BJ (cell line): ENCODE data around the gene C1QTNF1. TPM values are rescaled to one million over a fixed set of nuclear protein-coding genes. Genes with fewer than 3 reads are reported as not detected.
"Not testable (repeated sequence)": the region's sequence is repeated elsewhere in the genome, so short reads cannot be mapped to it uniquely, and the experiment has no call there.

ENCODE experiments used
- CTCF ChIA-PET: fragments of 350-600 bp; formaldehyde crosslinking; extraction: SDS; loops from one replicate; lab custom pipeline; 2021; ENCODE audit warnings: antibody characterized with exemption, inconsistent platforms; lab: Yijun Ruan, JAX
- POLR2A ChIA-PET: fragments of 300-600 bp; sonication (Branson Sonifier 250); formaldehyde crosslinking; extraction: SDS; loops from one replicate; lab custom pipeline; 2021; ENCODE audit warnings: antibody characterized with exemption; lab: Charles Lee
- DNase-seq: peaks from one replicate; pipeline ENCODE4 v3.0.0-alpha.2; 2011; ENCODE audit warnings: low read depth
- H3K27me3 ChIP-seq: 2 replicates; pipeline ENCODE4 v1.6.0; 2011; ENCODE audit warnings: low read length; ENCODE audit not compliant: control insufficient read depth, insufficient read depth
- H3K36me3 ChIP-seq: 2 replicates; pipeline ENCODE4 v1.5.1; 2011; ENCODE audit warnings: low read length; ENCODE audit not compliant: control insufficient read depth, insufficient read depth
- H3K4me3 ChIP-seq: 2 replicates; pipeline ENCODE4 v1.5.1; 2011; ENCODE audit warnings: low read depth, mild to moderate bottlenecking, control low read depth, low read length
- polyA plus RNA-seq: library from polyadenylated mRNA; depleted of rRNA; stranded (reverse); fragments of >200 nt; gene quantifications from 2 replicates; pipeline ENCODE4 v1.2.3, GENCODE V29; 2011
- TF ChIP-seq, protein P1 (sequence below): IDR thresholded peaks from 2 replicates; pipeline ENCODE4 v1.5.1; 2011; ENCODE audit warnings: low read depth, mild to moderate bottlenecking, control low read depth, inconsistent platforms, low read length, moderate library complexity; ENCODE audit not compliant: insufficient read depth

The C1QTNF1 gene
- polyA plus RNA-seq, 1 experiment, result 20.7 TPM

DNA sequence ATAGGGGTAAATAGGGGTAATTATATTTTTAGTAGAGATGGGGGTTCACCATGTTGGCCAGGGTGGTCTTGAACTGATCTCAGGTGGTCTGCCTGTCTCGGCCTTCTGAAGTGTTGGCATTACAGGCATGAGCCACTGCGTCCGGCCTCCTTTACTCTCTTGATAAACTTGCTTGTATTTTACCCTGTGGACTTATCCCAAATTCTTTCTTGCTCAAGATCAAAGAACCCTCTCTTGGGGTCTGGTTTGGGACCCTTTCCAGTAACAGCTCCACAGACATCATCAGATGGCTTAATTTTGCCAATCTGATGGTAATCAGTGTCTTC, 5.6 kb upstream of the C1QTNF1 start:
- DNase-seq, result no peak
- CTCF ChIA-PET, result interaction anchor here (0.6 to 11.5 kb wide), 10 partner anchors 10 to 410 kb away, joined by 3 to 120 read pairs (median 4); no protein-coding TSS in a partner anchor
- POLR2A ChIA-PET, result no interaction called here
- Histone ChIP-seq H3K36me3 (no peaks in the 10 kb centered on the region), H3K4me3 (no peak overlapping the region), H3K27me3 (no peaks in the 10 kb centered on the region)
- TF ChIP-seq, protein P1, sequence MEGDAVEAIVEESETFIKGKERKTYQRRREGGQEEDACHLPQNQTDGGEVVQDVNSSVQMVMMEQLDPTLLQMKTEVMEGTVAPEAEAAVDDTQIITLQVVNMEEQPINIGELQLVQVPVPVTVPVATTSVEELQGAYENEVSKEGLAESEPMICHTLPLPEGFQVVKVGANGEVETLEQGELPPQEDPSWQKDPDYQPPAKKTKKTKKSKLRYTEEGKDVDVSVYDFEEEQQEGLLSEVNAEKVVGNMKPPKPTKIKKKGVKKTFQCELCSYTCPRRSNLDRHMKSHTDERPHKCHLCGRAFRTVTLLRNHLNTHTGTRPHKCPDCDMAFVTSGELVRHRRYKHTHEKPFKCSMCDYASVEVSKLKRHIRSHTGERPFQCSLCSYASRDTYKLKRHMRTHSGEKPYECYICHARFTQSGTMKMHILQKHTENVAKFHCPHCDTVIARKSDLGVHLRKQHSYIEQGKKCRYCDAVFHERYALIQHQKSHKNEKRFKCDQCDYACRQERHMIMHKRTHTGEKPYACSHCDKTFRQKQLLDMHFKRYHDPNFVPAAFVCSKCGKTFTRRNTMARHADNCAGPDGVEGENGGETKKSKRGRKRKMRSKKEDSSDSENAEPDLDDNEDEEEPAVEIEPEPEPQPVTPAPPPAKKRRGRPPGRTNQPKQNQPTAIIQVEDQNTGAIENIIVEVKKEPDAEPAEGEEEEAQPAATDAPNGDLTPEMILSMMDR, result no peak

DNA sequence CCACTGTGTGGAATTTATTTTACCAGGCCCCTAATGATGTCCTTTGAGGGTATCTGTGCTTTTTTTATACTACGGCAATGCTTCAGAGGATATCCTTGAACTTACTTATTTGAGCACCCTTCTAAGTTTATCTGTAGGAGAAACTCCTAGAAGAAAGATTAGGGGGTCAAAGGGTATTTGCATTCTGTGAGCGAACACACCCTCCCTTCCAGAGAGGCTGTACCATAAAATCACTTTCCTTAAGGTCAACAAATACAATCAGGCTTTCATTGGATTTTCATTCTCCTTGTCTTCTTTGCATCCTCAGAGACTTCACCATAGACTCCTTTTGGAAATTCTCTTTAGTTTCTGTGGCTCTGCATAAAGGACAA, 4.7 kb upstream of the C1QTNF1 start:
- no peak overlapping the region for H3K4me3 ChIP-seq
- no peaks in the 10 kb centered on the region for H3K27me3 ChIP-seq
- ChIA-PET POLR2A (no interaction called here), CTCF (interaction anchor here (0.8 to 11.5 kb wide), 12 partner anchors 8 to 382 kb away, joined by 3 to 120 read pairs (median 6); no protein-coding TSS in a partner anchor)
- no peak for DNase-seq
- H3K36me3 ChIP-seq, result no peaks in the 10 kb centered on the region
- TF ChIP-seq, protein P1, result no peak

DNA sequence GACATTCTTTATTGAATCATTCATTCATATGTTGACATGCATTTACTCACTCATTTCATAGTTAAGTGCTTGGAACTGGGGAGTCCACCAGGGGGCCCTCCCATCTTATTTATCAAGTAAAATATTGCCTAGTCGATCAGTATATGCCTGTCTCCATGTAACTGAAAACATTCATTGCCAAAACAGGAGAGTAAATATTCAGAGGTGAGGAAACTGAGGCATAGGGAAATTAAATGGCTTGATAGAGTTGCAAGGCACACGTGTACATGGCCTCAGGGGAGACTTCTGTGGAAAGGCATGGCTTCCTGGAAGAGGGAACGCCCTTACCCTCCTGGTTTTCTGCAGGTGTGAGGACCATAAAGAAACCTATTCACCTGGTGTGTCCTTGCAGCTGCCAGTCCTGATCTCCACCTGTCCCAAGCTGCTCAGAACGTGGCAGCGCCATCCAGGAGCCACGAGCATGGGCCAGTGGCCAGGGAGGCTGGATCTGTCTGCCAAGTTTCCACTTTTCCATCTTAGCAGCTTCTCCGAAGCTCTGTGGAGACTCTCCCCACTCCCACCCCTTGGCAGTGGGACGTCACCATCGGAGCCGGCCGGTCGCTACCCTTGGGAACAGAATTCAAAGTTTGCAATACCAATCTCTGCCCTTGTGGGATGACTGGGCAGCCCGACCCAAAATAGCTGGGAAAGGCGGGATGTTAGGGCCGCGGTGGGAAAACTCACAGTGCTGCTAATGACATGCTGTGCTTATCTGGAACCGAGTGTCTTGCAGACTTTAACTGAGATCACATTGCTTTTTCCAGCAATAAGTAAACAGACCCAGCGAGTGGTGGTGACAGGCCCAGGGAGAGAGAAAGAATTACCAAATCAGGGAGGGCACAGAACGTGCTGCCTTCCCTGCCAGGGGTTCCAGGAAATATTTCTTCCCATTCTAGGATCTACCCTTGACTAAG, 4.1 kb upstream of the C1QTNF1 start:
- DNase-seq, result no peak
- Histone ChIP-seq H3K4me3 (no peak overlapping the region), H3K27me3 (no peaks in the 10 kb centered on the region), H3K36me3 (no peaks in the 10 kb centered on the region)
- POLR2A ChIA-PET, result no interaction called here
- TF ChIP-seq, protein P1, result peak; percentile 77
- CTCF ChIA-PET, result interaction anchor here (0.5 to 11.5 kb wide), 22 partner anchors 9 to 381 kb away, joined by 3 to 120 read pairs (median 4); partner anchors contain the start of gene ENGASE

DNA sequence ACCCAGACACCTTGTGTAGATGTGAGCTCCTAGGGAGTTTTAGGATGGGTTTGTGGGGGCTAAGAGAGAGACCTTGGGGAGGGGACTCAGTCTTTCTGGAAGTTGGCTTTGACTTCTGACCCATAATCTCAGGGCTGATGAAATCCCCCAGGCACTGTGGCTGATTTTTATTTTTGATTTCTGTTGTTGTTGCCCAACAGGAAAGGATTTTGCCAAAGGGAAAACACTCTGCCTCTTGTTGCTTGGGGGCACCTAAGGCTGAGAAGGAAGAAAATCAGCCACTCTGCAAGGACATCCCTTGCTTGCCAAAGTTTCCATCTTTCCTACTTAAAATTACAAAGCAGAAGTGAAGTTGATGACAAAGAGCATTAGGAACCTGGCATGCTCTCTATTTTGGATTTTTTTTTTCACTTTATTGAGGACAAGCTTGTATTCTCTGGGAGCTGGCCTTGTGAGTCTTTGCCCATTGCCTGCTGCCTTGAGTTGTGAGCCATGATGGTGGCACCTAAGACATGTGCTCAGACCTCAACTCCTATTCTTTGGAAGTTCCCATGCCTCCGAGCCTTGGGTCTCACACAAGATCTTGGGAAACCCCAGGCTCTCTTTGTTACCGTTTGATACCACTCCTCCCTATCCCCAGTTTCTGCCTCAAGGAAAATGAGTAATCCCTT, 3.2 kb upstream of the C1QTNF1 start:
- no peak overlapping the region for H3K4me3 ChIP-seq
- TF ChIP-seq, protein P1, result no peak
- CTCF ChIA-PET, result interaction anchor here (0.6 to 11.5 kb wide), 17 partner anchors 12 to 380 kb away, joined by 3 to 120 read pairs (median 4); partner anchors contain the start of gene ENGASE
- POLR2A ChIA-PET, result no interaction called here
- no peaks in the 10 kb centered on the region for H3K36me3 ChIP-seq
- no peak for DNase-seq
- no peaks in the 10 kb centered on the region for H3K27me3 ChIP-seq

DNA sequence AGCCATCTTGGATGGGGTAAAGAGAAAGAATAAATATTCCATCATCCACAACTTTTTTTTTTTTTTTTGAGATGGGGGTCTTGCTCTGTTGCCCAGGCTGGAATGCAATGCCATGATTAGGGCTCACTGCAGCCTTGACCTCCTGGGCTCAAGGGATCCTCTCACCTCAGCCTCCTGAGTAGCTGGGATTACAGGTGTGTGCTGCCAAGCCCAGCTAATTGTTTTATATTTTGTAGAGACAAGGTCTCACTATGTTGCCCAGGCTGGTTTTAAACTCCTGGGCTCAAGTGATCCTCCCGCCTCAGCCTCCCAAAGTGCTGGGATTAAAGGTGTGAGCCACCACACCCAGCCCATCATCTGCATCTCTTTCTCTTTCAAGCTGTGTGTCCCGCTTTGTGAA, 2.0 kb upstream of the C1QTNF1 start:
- H3K36me3 ChIP-seq, H3K4me3 ChIP-seq, H3K27me3 ChIP-seq, DNase-seq, POLR2A ChIA-PET: not testable (repeated sequence)
- CTCF ChIA-PET, result interaction anchor here (1.0 to 11.5 kb wide), 6 partner anchors 16 to 371 kb away, joined by 3 to 120 read pairs (median 28); no protein-coding TSS in a partner anchor
